Astrocyte of the spinal cord (primary cell): ENCODE data around the gene KRTAP10-2.

Source experiments
- DNase-seq: peaks from one replicate; pipeline ENCODE4 v3.0.0; 2011; ENCODE audit warnings: low read depth, low spot score
- H3K4me3 ChIP-seq: 2 replicates; pipeline ENCODE4 v1.5.1; 2011; ENCODE audit warnings: low read depth, mild to moderate bottlenecking, low read length, moderate library complexity
- CTCF ChIP-seq: IDR thresholded peaks from 2 replicates; pipeline ENCODE4 v1.5.1; 2012; ENCODE audit warnings: low read depth, mild to moderate bottlenecking, low read length, inconsistent platforms
- in situ Hi-C: cut with HindIII; loops from 2 replicates; pipeline ENCODE4 v1.10.0; 2017; ENCODE audit warnings: low sequenced_read_pairs

KRTAP10-2 gene

GRCh38 chr21:44569861-44570517, 18.7 kb upstream of the KRTAP10-2 start:
- no peak for DNase-seq
- in situ Hi-C loops, result no loop called here
- H3K4me3 ChIP-seq, result no peak overlapping the region
- TF ChIP-seq CTCF, result no peak

GRCh38 chr21:44568667-44569556, 17.6 kb upstream of the KRTAP10-2 start:
- no peak overlapping the region for H3K4me3 ChIP-seq
- TF ChIP-seq CTCF, result no peak
- in situ Hi-C loops, result no loop called here
- DNase-seq, result no peak

- TF ChIP-seq CTCF, result no peak
- in situ Hi-C loops, result no loop called here
- DNase-seq, result no peak
- no peak overlapping the region for H3K4me3 ChIP-seq
These were observed 17.0 kb upstream of the KRTAP10-2 start for GRCh38 chr21:44568261-44568660.

GRCh38 chr21:44567481-44568171, 16.3 kb upstream of the KRTAP10-2 start:
- H3K4me3 ChIP-seq, result no peak overlapping the region
- in situ Hi-C loops, result no loop called here
- no peak for TF ChIP-seq CTCF
- no peak for DNase-seq

GRCh38 chr21:44566403-44566802, 15.1 kb upstream of the KRTAP10-2 start:
- TF ChIP-seq CTCF, result no peak
- in situ Hi-C loops, result no loop called here
- no peak for DNase-seq
- no peak overlapping the region for H3K4me3 ChIP-seq

GRCh38 chr21:44564886-44565598, 13.7 kb upstream of the KRTAP10-2 start:
- no peak for TF ChIP-seq CTCF
- no peak overlapping the region for H3K4me3 ChIP-seq
- in situ Hi-C loops, result no loop called here
- no peak for DNase-seq
